Activated T-helper 1 cell treated with Interleukin-2 at 50 U/mL for 16 hours (primary cell): ENCODE data around the gene OBSCN.

Experiments used
- DNase-seq: peaks from one replicate; pipeline ENCODE4 v3.0.0-alpha.2; 2020; ENCODE audit warnings: low read depth

Gene OBSCN

DNA sequence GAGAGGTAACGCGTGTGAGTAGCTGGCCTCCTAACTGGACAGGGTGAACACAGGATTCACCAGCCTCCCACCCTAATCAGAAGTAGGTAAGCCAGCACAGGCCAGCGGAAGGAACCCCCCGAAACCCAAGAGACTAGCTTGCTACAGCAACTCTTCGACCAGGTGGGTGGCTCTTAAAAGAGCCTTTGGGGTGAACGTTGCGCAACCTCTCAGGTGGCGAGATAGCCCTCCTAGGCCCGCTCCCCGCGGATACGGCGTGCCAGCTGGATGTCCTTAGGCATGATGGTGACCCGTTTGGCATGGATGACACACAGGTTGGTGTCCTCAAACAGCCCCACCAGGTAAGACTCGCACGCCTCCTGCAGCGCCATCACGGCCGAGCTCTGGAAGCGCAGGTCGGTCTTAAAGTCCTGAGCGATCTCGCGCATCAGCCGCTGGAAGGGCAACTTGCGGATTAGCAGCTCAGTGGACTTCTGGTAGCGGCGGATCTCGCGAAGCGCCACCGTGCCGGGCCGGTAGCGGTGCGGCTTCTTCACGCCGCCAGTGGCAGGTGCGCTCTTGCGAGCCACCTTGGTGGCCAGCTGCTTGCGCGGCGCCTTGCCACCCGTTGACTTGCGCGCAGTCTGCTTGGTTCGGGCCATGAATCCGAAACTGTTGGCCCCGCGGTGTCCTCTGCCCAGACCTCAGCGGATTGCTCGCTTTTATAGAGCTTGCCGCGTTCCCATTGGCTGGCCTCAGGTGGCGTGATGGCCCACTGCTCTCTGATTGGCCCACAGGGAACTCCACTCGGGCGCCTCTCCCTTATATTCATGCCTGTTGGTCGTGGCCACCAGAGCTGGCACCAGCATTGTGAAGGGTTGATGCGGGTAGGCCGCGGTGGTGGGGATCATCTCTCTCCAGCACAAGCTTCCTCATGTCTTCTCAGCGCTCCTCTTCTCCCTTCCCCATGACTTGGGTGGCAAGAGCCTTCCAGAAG is 217.1 kb downstream of the OBSCN start:
- no peak for DNase-seq

DNA sequence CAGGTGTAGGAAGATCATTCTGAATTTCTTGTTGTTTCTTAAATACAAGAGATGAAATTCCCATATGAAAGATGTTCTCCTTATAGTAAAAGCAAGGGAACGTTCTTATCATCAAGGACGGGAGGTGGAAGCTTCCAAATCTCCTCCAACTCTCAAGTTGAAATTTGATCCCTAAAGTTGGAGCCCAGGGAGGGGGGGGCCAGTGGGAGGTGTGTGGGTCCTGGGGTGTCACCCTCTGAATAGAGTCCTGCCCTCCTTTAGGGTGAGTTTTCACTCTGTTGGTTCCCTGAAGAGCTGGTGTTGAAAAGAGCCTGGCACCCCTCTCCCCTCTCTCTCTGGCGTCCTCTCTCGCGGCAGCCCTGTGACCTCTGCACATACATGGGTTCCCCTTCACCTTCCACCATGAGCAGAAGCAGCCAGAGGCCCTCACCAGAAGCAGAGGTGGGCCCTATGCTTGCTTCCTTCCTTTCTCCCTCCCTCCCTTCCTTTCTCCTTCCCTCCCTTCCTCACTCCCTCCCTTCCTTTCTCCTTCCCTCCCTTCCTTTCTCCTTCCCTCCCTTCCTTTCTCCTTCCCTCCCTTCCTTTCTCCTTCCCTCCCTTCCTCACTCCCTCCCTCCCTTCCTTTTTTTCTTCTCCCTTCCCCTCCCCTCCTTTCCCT is 218.8 kb downstream of the OBSCN start:
- no peak for DNase-seq

DNA sequence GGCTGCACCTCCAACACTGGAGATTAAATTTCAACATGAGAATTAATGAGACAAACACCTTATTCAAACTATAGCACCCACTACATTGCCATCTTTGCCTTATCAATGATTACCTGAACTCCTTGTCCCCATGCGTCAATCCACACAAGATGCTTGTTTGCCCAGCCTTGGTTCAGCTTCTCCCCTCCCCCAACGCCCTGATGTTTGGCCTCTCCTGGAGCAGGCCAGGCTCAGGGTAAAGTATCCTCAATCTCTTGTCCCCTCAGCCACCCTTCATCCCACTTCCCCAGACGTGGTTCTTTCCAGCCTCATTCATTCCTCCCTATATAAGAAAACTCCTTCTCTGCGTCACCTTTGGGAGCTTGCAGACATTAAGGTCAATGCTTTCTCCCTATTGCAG is 220.6 kb downstream of the OBSCN start:
- no peak for DNase-seq
